ENCODE data around the gene GPR15LG.

GPR15LG gene

GRCh38 chr10:84205853-84206525 lies 32.4 kb downstream of the GPR15LG start:
- FAIRE-seq: no peak
- no peak for TF ChIP-seq CTCF (IDR thresholded peaks at IDR 0.05; ENCODE audit: insufficient read depth, missing control alignments)
- no peak for DNase-seq (ENCODE audit: insufficient read length, low spot score)

- no peak for FAIRE-seq
- no peak for DNase-seq (ENCODE audit: insufficient read length, low spot score)
- no peak for TF ChIP-seq CTCF (IDR thresholded peaks at IDR 0.05; ENCODE audit: insufficient read depth, missing control alignments)
Observed at GRCh38 chr10:84208023-84208422, 34.4 kb downstream of the GPR15LG start.

GRCh38 chr10:84211566-84211965 lies 38.0 kb downstream of the GPR15LG start:
- DNase-seq (ENCODE audit: insufficient read length, low spot score) (no peak), FAIRE-seq (no peak)
- no peak for TF ChIP-seq CTCF (IDR thresholded peaks at IDR 0.05; ENCODE audit: insufficient read depth, missing control alignments)

- FAIRE-seq (no peak), DNase-seq (ENCODE audit: insufficient read length, low spot score) (no peak)
- TF ChIP-seq CTCF (IDR thresholded peaks at IDR 0.05; ENCODE audit: insufficient read depth, missing control alignments): no peak
Observed at GRCh38 chr10:84212014-84212413, 38.4 kb downstream of the GPR15LG start.

- TF ChIP-seq CTCF (IDR thresholded peaks at IDR 0.05; ENCODE audit: insufficient read depth, missing control alignments): no peak
- DNase-seq (ENCODE audit: insufficient read length, low spot score): no peak
- FAIRE-seq: no peak
Observed at GRCh38 chr10:84213076-84213475, 39.5 kb downstream of the GPR15LG start.

GRCh38 chr10:84214046-84214572 lies 40.5 kb downstream of the GPR15LG start:
- no peak for TF ChIP-seq CTCF (IDR thresholded peaks at IDR 0.05; ENCODE audit: insufficient read depth, missing control alignments)
- FAIRE-seq: no peak
- no peak for DNase-seq (ENCODE audit: insufficient read length, low spot score)

GRCh38 chr10:84214612-84215235 lies 41.1 kb downstream of the GPR15LG start:
- no peak for DNase-seq (ENCODE audit: insufficient read length, low spot score)
- peak; percentile 46 for TF ChIP-seq CTCF (IDR thresholded peaks at IDR 0.05; ENCODE audit: insufficient read depth, missing control alignments)
- FAIRE-seq: no peak

Measured in D721Med (cell line).